C4-2B (cell line): ENCODE data around the gene FECH.

ENCODE experiments used
- H3K27ac ChIP-seq: fragments of 450-650 bp; 2 replicates; pipeline ENCODE4 v1.5.1; 2017
- ZFX ChIP-seq: fragments of 450-650 bp; IDR thresholded peaks from 2 replicates; pipeline ENCODE4 v1.6.1; 2017
- TF ChIP-seq, protein P1 (sequence below): fragments of 450-650 bp; conservative IDR thresholded peaks from 2 replicates; pipeline ENCODE4 v1.5.1; 2017; ENCODE audit warnings: mild to moderate bottlenecking

FECH gene

GRCh38 chr18:57576316-57576715, 10.2 kb downstream of the FECH start:
- TF ChIP-seq, protein P1, sequence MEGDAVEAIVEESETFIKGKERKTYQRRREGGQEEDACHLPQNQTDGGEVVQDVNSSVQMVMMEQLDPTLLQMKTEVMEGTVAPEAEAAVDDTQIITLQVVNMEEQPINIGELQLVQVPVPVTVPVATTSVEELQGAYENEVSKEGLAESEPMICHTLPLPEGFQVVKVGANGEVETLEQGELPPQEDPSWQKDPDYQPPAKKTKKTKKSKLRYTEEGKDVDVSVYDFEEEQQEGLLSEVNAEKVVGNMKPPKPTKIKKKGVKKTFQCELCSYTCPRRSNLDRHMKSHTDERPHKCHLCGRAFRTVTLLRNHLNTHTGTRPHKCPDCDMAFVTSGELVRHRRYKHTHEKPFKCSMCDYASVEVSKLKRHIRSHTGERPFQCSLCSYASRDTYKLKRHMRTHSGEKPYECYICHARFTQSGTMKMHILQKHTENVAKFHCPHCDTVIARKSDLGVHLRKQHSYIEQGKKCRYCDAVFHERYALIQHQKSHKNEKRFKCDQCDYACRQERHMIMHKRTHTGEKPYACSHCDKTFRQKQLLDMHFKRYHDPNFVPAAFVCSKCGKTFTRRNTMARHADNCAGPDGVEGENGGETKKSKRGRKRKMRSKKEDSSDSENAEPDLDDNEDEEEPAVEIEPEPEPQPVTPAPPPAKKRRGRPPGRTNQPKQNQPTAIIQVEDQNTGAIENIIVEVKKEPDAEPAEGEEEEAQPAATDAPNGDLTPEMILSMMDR: no peak
- no peak for TF ChIP-seq ZFX
- no peak overlapping the region; the same call in 1 of the 2 replicates for H3K27ac ChIP-seq

DNA sequence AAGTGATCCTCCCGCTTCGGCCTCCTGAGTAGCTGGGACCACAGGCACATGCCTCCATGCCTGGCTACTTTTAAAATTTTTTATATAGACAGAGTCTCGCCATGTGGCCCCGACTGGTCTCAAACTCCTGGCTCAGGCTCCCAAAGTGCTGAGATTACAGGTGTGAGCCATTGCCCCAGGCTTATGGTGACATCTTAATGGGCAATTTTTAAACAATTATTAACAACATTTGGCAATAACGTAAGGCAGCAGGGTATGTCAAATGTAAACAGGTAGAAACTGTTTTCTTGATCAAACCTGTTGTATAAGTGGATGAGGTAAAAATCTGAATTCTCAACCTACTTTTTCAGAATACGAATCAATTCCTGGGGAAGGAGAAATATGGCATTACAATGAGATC, 11.0 kb downstream of the FECH start:
- TF ChIP-seq, protein P1: no peak
- no peak for TF ChIP-seq ZFX
- peak overlapping the region; percentile 28; the same call in 1 of the 2 replicates for H3K27ac ChIP-seq

GRCh38 chr18:57574866-57575265, 11.6 kb downstream of the FECH start:
- no peak overlapping the region for H3K27ac ChIP-seq
- TF ChIP-seq ZFX: no peak
- TF ChIP-seq, protein P1: no peak

GRCh38 chr18:57570162-57570561, 16.3 kb downstream of the FECH start:
- H3K27ac ChIP-seq: no peak overlapping the region
- TF ChIP-seq, protein P1: no peak
- no peak for TF ChIP-seq ZFX

GRCh38 chr18:57569133-57569532, 17.4 kb downstream of the FECH start:
- TF ChIP-seq ZFX: no peak
- TF ChIP-seq, protein P1: no peak
- H3K27ac ChIP-seq: no peak overlapping the region

GRCh38 chr18:57561728-57562423, 24.6 kb downstream of the FECH start:
- TF ChIP-seq, protein P1: peak; percentile 84
- no peak for TF ChIP-seq ZFX
- no peak overlapping the region for H3K27ac ChIP-seq

GRCh38 chr18:57561261-57561660, 25.2 kb downstream of the FECH start:
- TF ChIP-seq ZFX: no peak
- TF ChIP-seq, protein P1: no peak
- H3K27ac ChIP-seq: no peak overlapping the region
